Osteocyte (in vitro differentiated cells): ENCODE results near the gene THSD4. TPM values are rescaled to one million over a fixed set of nuclear protein-coding genes. Genes with fewer than 3 reads are reported as not detected.

Source experiments
- DNase-seq: peaks from one replicate; pipeline ENCODE4 v3.0.0; 2021; ENCODE audit warnings: mixed read lengths; ENCODE audit not compliant: unreplicated experiment; ENCODE audit errors: extremely low spot score
- H3K27ac Mint-ChIP-seq: one replicate; pipeline ENCODE4 v1.8.0; 2021; ENCODE audit warnings: mild to moderate bottlenecking, mixed read lengths; ENCODE audit not compliant: unreplicated experiment
- H3K27me3 Mint-ChIP-seq: one replicate; pipeline ENCODE4 v1.8.0; 2021; ENCODE audit warnings: mixed read lengths; ENCODE audit not compliant: unreplicated experiment
- H3K36me3 Mint-ChIP-seq: one replicate; pipeline ENCODE4 v1.8.0; 2021; ENCODE audit warnings: mixed read lengths; ENCODE audit not compliant: unreplicated experiment
- H3K4me1 Mint-ChIP-seq: one replicate; pipeline ENCODE4 v1.8.0; 2021; ENCODE audit warnings: mixed read lengths; ENCODE audit not compliant: unreplicated experiment
- H3K4me3 Mint-ChIP-seq: one replicate; pipeline ENCODE4 v1.8.0; 2021; ENCODE audit warnings: mild to moderate bottlenecking, moderate library complexity, mixed read lengths; ENCODE audit not compliant: unreplicated experiment
- H3K9me3 Mint-ChIP-seq: one replicate; pipeline ENCODE4 v1.8.0; 2021; ENCODE audit warnings: mixed read lengths; ENCODE audit not compliant: unreplicated experiment
- total RNA-seq: library from RNA; stranded (reverse); gene quantifications from 2 replicates; pipeline ENCODE4 v1.2.1, GENCODE V29; 2021
- TF ChIP-seq, protein P1 (sequence below): fragments of 200-600 bp; sonication (generic); IDR thresholded peaks from 2 replicates; pipeline ENCODE4 v1.5.0; 2021; ENCODE audit warnings: antibody characterized with exemption, mild to moderate bottlenecking, moderate library complexity

Gene THSD4
- total RNA-seq, 1 donor from 2014 or later: 5.7 TPM

DNA sequence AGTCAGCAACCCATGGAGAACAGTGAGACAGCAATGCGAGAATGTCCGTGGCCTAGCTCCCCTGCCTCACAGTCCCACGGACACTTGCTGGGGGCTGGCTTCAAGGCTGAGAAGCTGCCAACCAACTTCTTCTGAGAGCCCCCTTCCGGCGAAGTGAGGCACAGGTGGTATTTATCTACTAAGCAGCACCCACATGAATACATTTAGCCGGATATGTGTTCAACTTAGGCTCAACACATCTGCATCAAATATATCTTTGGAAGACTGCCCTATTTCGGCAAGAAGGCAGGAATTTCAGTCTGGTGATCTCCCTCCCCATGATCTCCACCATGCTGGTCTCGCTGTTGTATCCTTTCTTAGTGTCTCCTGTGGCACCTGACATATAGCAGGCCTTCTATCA lies 354.1 kb downstream of the THSD4 start:
- no peaks in the 10 kb centered on the region for H3K4me1 Mint-ChIP-seq
- H3K27me3 Mint-ChIP-seq: peaks cover 4% of the 10 kb centered on the region
- H3K4me3 Mint-ChIP-seq: no peak overlapping the region
- no peaks in the 10 kb centered on the region for H3K36me3 Mint-ChIP-seq
- TF ChIP-seq, protein P1, sequence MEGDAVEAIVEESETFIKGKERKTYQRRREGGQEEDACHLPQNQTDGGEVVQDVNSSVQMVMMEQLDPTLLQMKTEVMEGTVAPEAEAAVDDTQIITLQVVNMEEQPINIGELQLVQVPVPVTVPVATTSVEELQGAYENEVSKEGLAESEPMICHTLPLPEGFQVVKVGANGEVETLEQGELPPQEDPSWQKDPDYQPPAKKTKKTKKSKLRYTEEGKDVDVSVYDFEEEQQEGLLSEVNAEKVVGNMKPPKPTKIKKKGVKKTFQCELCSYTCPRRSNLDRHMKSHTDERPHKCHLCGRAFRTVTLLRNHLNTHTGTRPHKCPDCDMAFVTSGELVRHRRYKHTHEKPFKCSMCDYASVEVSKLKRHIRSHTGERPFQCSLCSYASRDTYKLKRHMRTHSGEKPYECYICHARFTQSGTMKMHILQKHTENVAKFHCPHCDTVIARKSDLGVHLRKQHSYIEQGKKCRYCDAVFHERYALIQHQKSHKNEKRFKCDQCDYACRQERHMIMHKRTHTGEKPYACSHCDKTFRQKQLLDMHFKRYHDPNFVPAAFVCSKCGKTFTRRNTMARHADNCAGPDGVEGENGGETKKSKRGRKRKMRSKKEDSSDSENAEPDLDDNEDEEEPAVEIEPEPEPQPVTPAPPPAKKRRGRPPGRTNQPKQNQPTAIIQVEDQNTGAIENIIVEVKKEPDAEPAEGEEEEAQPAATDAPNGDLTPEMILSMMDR: no peak
- no peak for DNase-seq
- no peak overlapping the region for H3K27ac Mint-ChIP-seq
- H3K9me3 Mint-ChIP-seq: no peaks in the 10 kb centered on the region

DNA sequence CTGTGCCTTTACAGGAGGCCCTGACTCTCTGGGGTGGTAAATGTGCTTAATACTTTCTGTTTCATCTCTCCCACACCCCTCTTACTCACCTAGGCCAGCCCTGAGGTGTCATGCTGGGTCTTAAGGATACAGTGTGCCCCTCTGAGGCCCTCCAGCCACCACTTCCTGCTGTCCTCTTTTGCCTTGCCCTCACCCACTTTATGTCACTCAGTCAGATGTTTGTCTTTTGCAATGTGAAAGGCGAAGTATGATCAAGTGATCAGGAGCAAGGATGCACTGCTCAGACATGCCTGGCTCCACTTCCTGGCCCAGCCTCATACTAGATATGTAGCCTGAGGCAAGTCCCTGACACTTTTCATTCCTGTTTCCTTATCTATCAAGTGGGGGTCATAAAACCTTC lies 356.1 kb downstream of the THSD4 start:
- no peaks in the 10 kb centered on the region for H3K36me3 Mint-ChIP-seq
- no peaks in the 10 kb centered on the region for H3K9me3 Mint-ChIP-seq
- no peak overlapping the region for H3K4me3 Mint-ChIP-seq
- TF ChIP-seq, protein P1: no peak
- no peaks in the 10 kb centered on the region for H3K4me1 Mint-ChIP-seq
- no peak overlapping the region for H3K27ac Mint-ChIP-seq
- H3K27me3 Mint-ChIP-seq: peaks cover 3% of the 10 kb centered on the region
- no peak for DNase-seq

DNA sequence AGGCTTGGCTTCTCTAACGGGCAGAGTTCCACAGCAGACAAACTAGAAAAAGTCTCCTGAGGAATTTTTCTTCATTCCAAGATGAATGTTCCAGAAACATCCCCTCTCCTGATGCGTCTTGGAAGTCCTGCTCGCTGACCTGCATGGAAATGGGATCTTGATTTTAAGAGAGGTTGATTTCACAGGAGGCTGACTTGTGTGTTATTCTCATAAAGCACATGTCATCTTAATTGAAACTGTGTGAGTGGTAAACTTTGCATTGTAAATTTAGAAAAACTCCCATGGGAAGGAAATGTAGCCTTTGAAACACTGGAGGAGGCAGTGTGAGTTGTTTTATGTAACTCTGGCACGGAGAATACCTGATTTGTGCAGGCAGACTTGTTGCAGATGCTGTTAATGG lies 357.3 kb downstream of the THSD4 start:
- Mint-ChIP-seq H3K36me3 (no peaks in the 10 kb centered on the region), H3K4me3 (no peak overlapping the region), H3K4me1 (no peaks in the 10 kb centered on the region), H3K9me3 (no peaks in the 10 kb centered on the region), H3K27me3 (peaks cover 3% of the 10 kb centered on the region), H3K27ac (no peak overlapping the region)
- TF ChIP-seq, protein P1: no peak
- DNase-seq: no peak

DNA sequence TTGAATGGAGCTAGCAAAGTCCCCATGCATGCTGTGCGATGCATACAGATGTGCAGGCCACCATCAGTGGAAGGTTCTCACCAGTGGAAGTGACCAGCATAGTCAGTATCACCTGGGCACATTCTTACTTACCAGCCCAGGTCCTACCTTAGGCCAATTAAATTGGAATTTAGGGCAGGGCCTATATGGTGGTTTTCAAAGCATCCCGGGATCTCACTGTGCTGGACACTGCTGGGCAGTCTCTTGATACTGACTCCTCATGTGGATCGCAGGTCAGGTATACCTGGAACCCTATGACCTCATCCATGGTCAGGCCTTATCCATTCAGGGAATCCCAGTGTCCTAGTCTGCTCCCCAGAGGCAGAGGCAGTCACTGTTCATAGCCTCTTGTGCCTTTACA lies 358.5 kb downstream of the THSD4 start:
- TF ChIP-seq, protein P1: no peak
- no peaks in the 10 kb centered on the region for H3K4me1 Mint-ChIP-seq
- no peak overlapping the region for H3K27ac Mint-ChIP-seq
- H3K27me3 Mint-ChIP-seq: peaks cover 3% of the 10 kb centered on the region
- H3K4me3 Mint-ChIP-seq: no peak overlapping the region
- H3K9me3 Mint-ChIP-seq: no peaks in the 10 kb centered on the region
- no peak for DNase-seq
- no peaks in the 10 kb centered on the region for H3K36me3 Mint-ChIP-seq

DNA sequence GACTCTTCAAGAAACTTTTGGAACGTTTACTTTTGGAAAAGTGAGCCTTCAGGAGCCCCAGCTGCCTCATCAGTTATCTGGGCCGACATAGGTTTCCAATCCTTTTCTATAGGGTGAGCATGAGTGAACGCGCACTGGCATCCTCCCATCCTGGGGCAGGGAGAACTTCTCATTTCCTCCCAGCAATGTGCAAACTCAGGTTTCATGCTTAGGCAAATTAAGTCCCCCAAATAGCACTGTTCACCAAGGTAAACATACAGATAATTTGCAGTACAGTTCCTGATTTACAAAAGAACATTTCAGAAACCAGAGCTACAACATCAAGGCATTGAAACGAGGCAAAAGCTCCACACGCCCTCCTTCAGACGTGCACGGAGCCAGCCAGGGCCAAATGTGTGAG lies 361.6 kb downstream of the THSD4 start:
- no peak for DNase-seq
- Mint-ChIP-seq H3K36me3 (no peaks in the 10 kb centered on the region), H3K27ac (no peak overlapping the region), H3K9me3 (no peaks in the 10 kb centered on the region), H3K27me3 (peaks cover 3% of the 10 kb centered on the region), H3K4me1 (no peaks in the 10 kb centered on the region), H3K4me3 (no peak overlapping the region)
- TF ChIP-seq, protein P1: no peak
